GM23338 (cell line): Measurements from ENCODE around the gene SLC6A1.

Experiments
- CREB1 ChIP-seq: fragments of 250-450 bp; sonication (Bioruptor Pico); IDR thresholded peaks from 2 replicates; pipeline ENCODE4 v1.5.0; 2020; ENCODE audit warnings: low read depth, mild to moderate bottlenecking, moderate library complexity
- CTCF ChIP-seq, 2 experiments: fragments of 200-600 bp in 1 of 2; sonication (generic) in 1 of 2; conservative IDR thresholded peaks; 2 replicates each; pipeline versions ENCODE4 v1.5.1 to v1.6.1; 2016 to 2017; ENCODE audit warnings: antibody characterized with exemption in 2 of 2, low read depth in 2 of 2, mild to moderate bottlenecking in 2 of 2, moderate library complexity in 1 of 2
- ETS1 ChIP-seq: IDR thresholded peaks from 2 replicates; pipeline ENCODE4 v1.6.1; 2016; ENCODE audit warnings: antibody characterized with exemption
- EZH2 ChIP-seq: fragments of 200-600 bp; sonication (generic); IDR thresholded peaks from one replicate; pipeline ENCODE4 v1.8.0; 2017; ENCODE audit warnings: antibody characterized with exemption, mild to moderate bottlenecking, low read depth; ENCODE audit not compliant: unreplicated experiment
- EZH2phosphoT487 ChIP-seq: fragments of 200-600 bp; sonication (generic); IDR thresholded peaks from one replicate; pipeline ENCODE4 v1.8.1; 2018; ENCODE audit warnings: antibody characterized with exemption; ENCODE audit not compliant: unreplicated experiment
- JUNB ChIP-seq: IDR thresholded peaks from one replicate; pipeline ENCODE4 v1.6.1; 2016; ENCODE audit warnings: antibody characterized with exemption; ENCODE audit not compliant: unreplicated experiment
- NANOG ChIP-seq: IDR thresholded peaks from 2 replicates; pipeline ENCODE4 v1.6.1; 2016; ENCODE audit warnings: antibody characterized with exemption, borderline replicate concordance
- POLR2AphosphoS5 ChIP-seq: IDR thresholded peaks from 2 replicates; pipeline ENCODE4 v1.6.1; 2016; ENCODE audit warnings: antibody characterized with exemption, low read depth
- REST ChIP-seq: IDR thresholded peaks from one replicate; pipeline ENCODE4 v1.6.1; 2018; ENCODE audit warnings: antibody characterized with exemption; ENCODE audit not compliant: unreplicated experiment
- STAT1 ChIP-seq: IDR thresholded peaks from one replicate; pipeline ENCODE4 v1.6.1; 2016; ENCODE audit warnings: antibody characterized with exemption; ENCODE audit not compliant: unreplicated experiment
- ZNF114 ChIP-seq: fragments of 250-450 bp; sonication (Bioruptor Pico); IDR thresholded peaks from 2 replicates; pipeline ENCODE4 v1.5.0; 2020; ENCODE audit warnings: mild to moderate bottlenecking, moderate library complexity

GRCh38 chr3:10988991-10989484 is 3.5 kb upstream of the SLC6A1 start:
- TF ChIP-seq CTCF (conservative IDR thresholded peaks at IDR 0.05; ENCODE audit: low read depth in 2 of 2) (no peak), EZH2 (no peak), REST (no peak), CREB1 (CRISPR knock-in tag) (no peak), POLR2AphosphoS5 (no peak), EZH2phosphoT487 (no peak), ETS1 (no peak), JUNB (no peak), STAT1 (no peak), NANOG (no peak), ZNF114 (CRISPR knock-in tag) (no peak)
